HepG2 (cell line): ENCODE measurements around the gene SMAD7.

Experiments used
- CBFB ChIP-seq: sonication (generic); formaldehyde crosslinking; IDR thresholded peaks from 2 replicates; pipeline ENCODE4 v1.4.0; 2020; ENCODE audit warnings: missing genetic modification reagents
- CEBPB ChIP-seq: IDR thresholded peaks from 2 replicates; pipeline ENCODE4 v1.6.1; 2011; ENCODE audit warnings: low read depth, low read length, improper control_type of control experiment, borderline replicate concordance
- KLF11 ChIP-seq: IDR thresholded peaks from 2 replicates; pipeline ENCODE4 v1.6.1; 2016; ENCODE audit warnings: missing compliant biosample characterization
- MIER3 ChIP-seq: IDR thresholded peaks from 2 replicates; pipeline ENCODE4 v1.6.1; 2016; ENCODE audit warnings: missing compliant biosample characterization, borderline replicate concordance
- MTF1 ChIP-seq: sonication (generic); formaldehyde crosslinking; IDR thresholded peaks from 2 replicates; pipeline ENCODE4 v1.5.0; 2020; ENCODE audit warnings: missing genetic modification reagents
- POLR2AphosphoS5 ChIP-seq: IDR thresholded peaks from 2 replicates; pipeline ENCODE4 v1.6.1; 2012; ENCODE audit warnings: low read depth, low read length
- PRPF4 ChIP-seq: fragments of 200-400 bp; formaldehyde crosslinking; IDR thresholded peaks from 2 replicates; pipeline ENCODE4 v1.6.1; 2016; ENCODE audit warnings: low read length, low read depth; ENCODE audit not compliant: poor library complexity, severe bottlenecking
- SP1 ChIP-seq, 2 experiments: fragments of 450-650 bp in 1 of 2; sonication (generic) in 1 of 2; formaldehyde crosslinking in 1 of 2; IDR thresholded peaks; 2 replicates each; pipeline versions ENCODE4 v1.4.0 to v1.6.1; 2016 to 2020; ENCODE audit warnings: missing genetic modification reagents in 1 of 2
- SRSF9 ChIP-seq: fragments of 200-400 bp; formaldehyde crosslinking; IDR thresholded peaks from 2 replicates; pipeline ENCODE4 v1.6.1; 2018; ENCODE audit warnings: borderline replicate concordance, mild to moderate bottlenecking, low read depth, low read length; ENCODE audit not compliant: insufficient read depth, poor library complexity, severe bottlenecking
- TAF1 ChIP-seq: sonication (generic); formaldehyde crosslinking; IDR thresholded peaks from 2 replicates; pipeline ENCODE4 v1.4.0; 2020; ENCODE audit warnings: missing genetic modification reagents
- ZNF235 ChIP-seq: sonication (generic); formaldehyde crosslinking; IDR thresholded peaks from 2 replicates; pipeline ENCODE4 v1.8.1; 2023; ENCODE audit warnings: mild to moderate bottlenecking, missing genetic modification reagents, borderline replicate concordance
- ZNF670 ChIP-seq: sonication (generic); formaldehyde crosslinking; IDR thresholded peaks from 2 replicates; pipeline ENCODE4 v1.8.0; 2022; ENCODE audit warnings: mild to moderate bottlenecking, missing genetic modification reagents, borderline replicate concordance
- TF ChIP-seq, protein P1 (sequence below): sonication (generic); formaldehyde crosslinking; IDR thresholded peaks from 2 replicates; pipeline ENCODE4 v1.4.0; 2020; ENCODE audit warnings: missing genetic modification reagents

DNA sequence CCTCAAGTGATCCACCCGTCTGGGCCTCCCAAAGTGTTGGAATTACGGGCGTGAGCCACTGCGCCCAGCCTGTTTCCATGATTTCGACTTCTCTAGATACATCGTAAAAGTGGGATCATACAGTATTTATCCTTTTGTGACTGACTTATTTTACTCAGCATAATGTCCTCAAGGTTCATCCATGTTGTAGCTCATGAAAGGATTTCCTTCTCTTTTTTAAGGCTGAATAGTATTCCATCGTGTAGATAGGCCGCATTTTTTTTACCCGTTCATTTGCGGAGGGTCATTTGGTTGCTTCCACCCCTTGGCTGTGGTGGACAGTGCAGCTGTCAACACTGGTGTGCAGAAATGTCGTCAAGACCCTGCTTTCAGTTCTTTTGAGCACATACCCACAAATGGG lies 48.8 kb upstream of the SMAD7 start:
- no peak for TF ChIP-seq PRPF4
- no peak for TF ChIP-seq MTF1 (CRISPR knock-in tag)
- TF ChIP-seq KLF11 (CRISPR knock-in tag) = no peak
- TF ChIP-seq, protein P1, sequence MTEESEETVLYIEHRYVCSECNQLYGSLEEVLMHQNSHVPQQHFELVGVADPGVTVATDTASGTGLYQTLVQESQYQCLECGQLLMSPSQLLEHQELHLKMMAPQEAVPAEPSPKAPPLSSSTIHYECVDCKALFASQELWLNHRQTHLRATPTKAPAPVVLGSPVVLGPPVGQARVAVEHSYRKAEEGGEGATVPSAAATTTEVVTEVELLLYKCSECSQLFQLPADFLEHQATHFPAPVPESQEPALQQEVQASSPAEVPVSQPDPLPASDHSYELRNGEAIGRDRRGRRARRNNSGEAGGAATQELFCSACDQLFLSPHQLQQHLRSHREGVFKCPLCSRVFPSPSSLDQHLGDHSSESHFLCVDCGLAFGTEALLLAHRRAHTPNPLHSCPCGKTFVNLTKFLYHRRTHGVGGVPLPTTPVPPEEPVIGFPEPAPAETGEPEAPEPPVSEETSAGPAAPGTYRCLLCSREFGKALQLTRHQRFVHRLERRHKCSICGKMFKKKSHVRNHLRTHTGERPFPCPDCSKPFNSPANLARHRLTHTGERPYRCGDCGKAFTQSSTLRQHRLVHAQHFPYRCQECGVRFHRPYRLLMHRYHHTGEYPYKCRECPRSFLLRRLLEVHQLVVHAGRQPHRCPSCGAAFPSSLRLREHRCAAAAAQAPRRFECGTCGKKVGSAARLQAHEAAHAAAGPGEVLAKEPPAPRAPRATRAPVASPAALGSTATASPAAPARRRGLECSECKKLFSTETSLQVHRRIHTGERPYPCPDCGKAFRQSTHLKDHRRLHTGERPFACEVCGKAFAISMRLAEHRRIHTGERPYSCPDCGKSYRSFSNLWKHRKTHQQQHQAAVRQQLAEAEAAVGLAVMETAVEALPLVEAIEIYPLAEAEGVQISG (CRISPR knock-in tag) = no peak
- no peak for TF ChIP-seq POLR2AphosphoS5
- no peak for TF ChIP-seq CBFB
- TF ChIP-seq SP1 (IDR thresholded peaks at IDR 0.05) = no peak
- TF ChIP-seq SP1 (CRISPR knock-in tag; IDR thresholded peaks at IDR 0.05) = no peak
- TF ChIP-seq SRSF9 = no peak
- no peak for TF ChIP-seq ZNF670 (CRISPR knock-in tag)
- no peak for TF ChIP-seq CEBPB
- TF ChIP-seq MIER3 (CRISPR knock-in tag) = no peak
- TF ChIP-seq ZNF235 (CRISPR knock-in tag) = no peak
- TF ChIP-seq TAF1 (CRISPR knock-in tag) = no peak
